ENCODE measurements around the gene DCAF8L1. TPM values are rescaled to one million over a fixed set of nuclear protein-coding genes. Genes with fewer than 3 reads are reported as not detected.
A peak's percentile ranks its signal among the peaks of the same experiment; 100 is the strongest.
"Not testable (repeated sequence)": the region's sequence is repeated elsewhere in the genome, so short reads cannot be mapped to it uniquely, and the experiment has no call there.

The DCAF8L1 gene
- total and polyA plus RNA-seq, 9 donors = not detected

- H3K4me3 ChIP-seq (ENCODE audit: low read length); H3K27ac ChIP-seq (ENCODE audit: low read length); H3K9me3 ChIP-seq (replicated peaks; ENCODE audit: control insufficient read depth, low read depth, low read length); DNase-seq; H3K36me3 ChIP-seq (ENCODE audit: control insufficient read depth, insufficient read depth, low read length); H3K4me1 ChIP-seq (ENCODE audit: control insufficient read depth, insufficient read depth, low read length); H3K27me3 ChIP-seq (ENCODE audit: control insufficient read depth, insufficient read depth, low read length): not testable (repeated sequence)
- no CpG with 5 or more reads among the region's 4 CpGs for WGBS (ENCODE audit: insufficient coverage)
These were observed 4.3 kb downstream of the DCAF8L1 start for GRCh38 chrX:27976934-27977333.

- 35% methylated on average over 2 of the region's 4 CpGs for whole genome bisulfite sequencing (ENCODE audit: insufficient coverage)
- Histone ChIP-seq H3K36me3 (ENCODE audit: control insufficient read depth, insufficient read depth, low read length) (no peaks in the 10 kb centered on the region), H3K9me3 (replicated peaks; ENCODE audit: control insufficient read depth, low read depth, low read length) (no peaks in the 10 kb centered on the region), H3K27ac (ENCODE audit: low read length) (no peak overlapping the region), H3K4me3 (ENCODE audit: low read length) (no peak overlapping the region), H3K27me3 (ENCODE audit: control insufficient read depth, insufficient read depth, low read length) (no peaks in the 10 kb centered on the region), H3K4me1 (ENCODE audit: control insufficient read depth, insufficient read depth, low read length) (no peaks in the 10 kb centered on the region)
- peak; percentile 26 for DNase-seq
These were observed 5.0 kb downstream of the DCAF8L1 start for GRCh38 chrX:27976284-27976683.

GRCh38 chrX:27968878-27969277 lies 12.4 kb downstream of the DCAF8L1 start:
- DNase-seq = no peak
- H3K36me3 ChIP-seq (ENCODE audit: control insufficient read depth, insufficient read depth, low read length) = no peaks in the 10 kb centered on the region
- H3K4me1 ChIP-seq (ENCODE audit: control insufficient read depth, insufficient read depth, low read length) = no peaks in the 10 kb centered on the region
- H3K27me3 ChIP-seq (ENCODE audit: control insufficient read depth, insufficient read depth, low read length) = no peaks in the 10 kb centered on the region
- H3K27ac ChIP-seq (ENCODE audit: low read length) = no peak overlapping the region
- no peak overlapping the region for H3K4me3 ChIP-seq (ENCODE audit: low read length)
- H3K9me3 ChIP-seq (replicated peaks; ENCODE audit: control insufficient read depth, low read depth, low read length) = no peaks in the 10 kb centered on the region
- no CpG with 5 or more reads among the region's 2 CpGs for WGBS (ENCODE audit: insufficient coverage)

GRCh38 chrX:27968352-27968751 lies 12.9 kb downstream of the DCAF8L1 start:
- WGBS (ENCODE audit: insufficient coverage) = no CpG with 5 or more reads among the region's 2 CpGs

GRCh38 chrX:27966955-27967354 lies 14.3 kb downstream of the DCAF8L1 start:
- H3K36me3 ChIP-seq (ENCODE audit: control insufficient read depth, insufficient read depth, low read length) = no peaks in the 10 kb centered on the region
- no peaks in the 10 kb centered on the region for H3K9me3 ChIP-seq (replicated peaks; ENCODE audit: control insufficient read depth, low read depth, low read length)
- H3K27ac ChIP-seq (ENCODE audit: low read length) = no peak overlapping the region
- no peaks in the 10 kb centered on the region for H3K4me1 ChIP-seq (ENCODE audit: control insufficient read depth, insufficient read depth, low read length)
- DNase-seq = peak; percentile 56
- no CpG with 5 or more reads among the region's 1 CpG for WGBS (ENCODE audit: insufficient coverage)
- no peak overlapping the region for H3K4me3 ChIP-seq (ENCODE audit: low read length)
- H3K27me3 ChIP-seq (ENCODE audit: control insufficient read depth, insufficient read depth, low read length) = no peaks in the 10 kb centered on the region

More at GRCh38 chrX:27968352-27968751, 12.9 kb downstream of the DCAF8L1 start:
- H3K4me3 ChIP-seq (ENCODE audit: low read length) = no peak overlapping the region
- H3K4me1 ChIP-seq (ENCODE audit: control insufficient read depth, insufficient read depth, low read length) = no peaks in the 10 kb centered on the region
- H3K36me3 ChIP-seq (ENCODE audit: control insufficient read depth, insufficient read depth, low read length) = no peaks in the 10 kb centered on the region
- H3K9me3 ChIP-seq (replicated peaks; ENCODE audit: control insufficient read depth, low read depth, low read length) = no peaks in the 10 kb centered on the region
- DNase-seq = no peak
- no peaks in the 10 kb centered on the region for H3K27me3 ChIP-seq (ENCODE audit: control insufficient read depth, insufficient read depth, low read length)
- no peak overlapping the region for H3K27ac ChIP-seq (ENCODE audit: low read length)

GRCh38 chrX:27966492-27966891 lies 14.8 kb downstream of the DCAF8L1 start:
- Histone ChIP-seq H3K27ac (ENCODE audit: low read length) (no peak overlapping the region), H3K4me1 (ENCODE audit: control insufficient read depth, insufficient read depth, low read length) (no peaks in the 10 kb centered on the region), H3K9me3 (replicated peaks; ENCODE audit: control insufficient read depth, low read depth, low read length) (no peaks in the 10 kb centered on the region), H3K36me3 (ENCODE audit: control insufficient read depth, insufficient read depth, low read length) (no peaks in the 10 kb centered on the region), H3K27me3 (ENCODE audit: control insufficient read depth, insufficient read depth, low read length) (no peaks in the 10 kb centered on the region), H3K4me3 (ENCODE audit: low read length) (no peak overlapping the region)
- no CpG with 5 or more reads among the region's 1 CpG for WGBS (ENCODE audit: insufficient coverage)
- no peak for DNase-seq

GRCh38 chrX:27965348-27965747 lies 15.9 kb downstream of the DCAF8L1 start:
- DNase-seq; H3K4me1 ChIP-seq (ENCODE audit: control insufficient read depth, insufficient read depth, low read length); H3K36me3 ChIP-seq (ENCODE audit: control insufficient read depth, insufficient read depth, low read length); H3K27me3 ChIP-seq (ENCODE audit: control insufficient read depth, insufficient read depth, low read length); H3K9me3 ChIP-seq (replicated peaks; ENCODE audit: control insufficient read depth, low read depth, low read length); H3K27ac ChIP-seq (ENCODE audit: low read length); H3K4me3 ChIP-seq (ENCODE audit: low read length): not testable (repeated sequence)
- 100% methylated on average over 1 of the region's 5 CpGs for WGBS (ENCODE audit: insufficient coverage)

GRCh38 chrX:27964432-27964831 lies 16.8 kb downstream of the DCAF8L1 start:
- no peaks in the 10 kb centered on the region for H3K27me3 ChIP-seq (ENCODE audit: control insufficient read depth, insufficient read depth, low read length)
- no peak overlapping the region for H3K27ac ChIP-seq (ENCODE audit: low read length)
- no CpG with 5 or more reads among the region's 1 CpG for WGBS (ENCODE audit: insufficient coverage)
- H3K4me3 ChIP-seq (ENCODE audit: low read length) = no peak overlapping the region
- H3K9me3 ChIP-seq (replicated peaks; ENCODE audit: control insufficient read depth, low read depth, low read length) = peaks cover 4% of the 10 kb centered on the region
- no peaks in the 10 kb centered on the region for H3K36me3 ChIP-seq (ENCODE audit: control insufficient read depth, insufficient read depth, low read length)
- H3K4me1 ChIP-seq (ENCODE audit: control insufficient read depth, insufficient read depth, low read length) = no peaks in the 10 kb centered on the region
- DNase-seq = no peak

GRCh38 chrX:27960410-27960809 lies 20.8 kb downstream of the DCAF8L1 start:
- H3K4me3 ChIP-seq (ENCODE audit: low read length); DNase-seq: not testable (repeated sequence)
- 84% methylated on average over 3 of the region's 5 CpGs for WGBS (ENCODE audit: insufficient coverage)

GRCh38 chrX:27953171-27953570 lies 28.1 kb downstream of the DCAF8L1 start:
- WGBS (ENCODE audit: insufficient coverage) = no CpG with 5 or more reads among the region's 1 CpG
- H3K27me3 ChIP-seq (ENCODE audit: control insufficient read depth, insufficient read depth, low read length) = no peaks in the 10 kb centered on the region
- DNase-seq = no peak

More at GRCh38 chrX:27960410-27960809, 20.8 kb downstream of the DCAF8L1 start:
- H3K4me1 ChIP-seq (ENCODE audit: control insufficient read depth, insufficient read depth, low read length); H3K9me3 ChIP-seq (replicated peaks; ENCODE audit: control insufficient read depth, low read depth, low read length); H3K36me3 ChIP-seq (ENCODE audit: control insufficient read depth, insufficient read depth, low read length); H3K27me3 ChIP-seq (ENCODE audit: control insufficient read depth, insufficient read depth, low read length); H3K27ac ChIP-seq (ENCODE audit: low read length): not testable (repeated sequence)

GRCh38 chrX:27933361-27933760 lies 47.9 kb downstream of the DCAF8L1 start:
- Histone ChIP-seq H3K27ac (ENCODE audit: low read length) (no peak overlapping the region), H3K4me1 (ENCODE audit: control insufficient read depth, insufficient read depth, low read length) (no peaks in the 10 kb centered on the region), H3K9me3 (replicated peaks; ENCODE audit: control insufficient read depth, low read depth, low read length) (no peaks in the 10 kb centered on the region), H3K27me3 (ENCODE audit: control insufficient read depth, insufficient read depth, low read length) (no peaks in the 10 kb centered on the region), H3K4me3 (ENCODE audit: low read length) (no peak overlapping the region), H3K36me3 (ENCODE audit: control insufficient read depth, insufficient read depth, low read length) (no peaks in the 10 kb centered on the region)
- no peak for DNase-seq
- no CpG with 5 or more reads among the region's 4 CpGs for WGBS (ENCODE audit: insufficient coverage)

More at GRCh38 chrX:27953171-27953570, 28.1 kb downstream of the DCAF8L1 start:
- Histone ChIP-seq H3K4me3 (ENCODE audit: low read length) (no peak overlapping the region), H3K4me1 (ENCODE audit: control insufficient read depth, insufficient read depth, low read length) (no peaks in the 10 kb centered on the region), H3K27ac (ENCODE audit: low read length) (no peak overlapping the region), H3K9me3 (replicated peaks; ENCODE audit: control insufficient read depth, low read depth, low read length) (no peaks in the 10 kb centered on the region), H3K36me3 (ENCODE audit: control insufficient read depth, insufficient read depth, low read length) (no peaks in the 10 kb centered on the region)

Measured in muscle of leg (tissue), 11 donors.